Keratinocyte (primary cell): ENCODE measurements around the gene PTP4A2. TPM values are rescaled to one million over a fixed set of nuclear protein-coding genes. Genes with fewer than 3 reads are reported as not detected.

Experiments
- DNase-seq: peaks from one replicate; pipeline ENCODE4 v3.0.0-alpha.2; 2011; ENCODE audit warnings: low read depth, missing footprints, low spot score
- FAIRE-seq: peaks from 2 replicates; lab custom pipeline; 2011; peaks lifted over from hg19 to GRCh38; lab: Jason Lieb, UNC
- H2AFZ ChIP-seq: 2 replicates; pipeline ENCODE4 v1.6.0; 2012; ENCODE audit warnings: low read length, control low read depth, inconsistent platforms; ENCODE audit not compliant: control insufficient read depth
- H3K27ac ChIP-seq: 2 replicates; pipeline ENCODE4 v1.5.1; 2011; ENCODE audit warnings: low read length; ENCODE audit not compliant: control insufficient read depth, insufficient read depth
- H3K27me3 ChIP-seq: 3 replicates; pipeline ENCODE4 v1.6.0; 2011; ENCODE audit warnings: low read length; ENCODE audit not compliant: control insufficient read depth, insufficient read depth; ENCODE audit errors: extremely low read depth
- H3K36me3 ChIP-seq, 2 experiments: 2 replicates in 1 of 2; 3 replicates in 1 of 2; pipeline ENCODE4 v1.5.1; 2011; ENCODE audit warnings: low read length in 2 of 2, mild to moderate bottlenecking in 1 of 2; ENCODE audit not compliant: control insufficient read depth in 2 of 2, insufficient read depth in 2 of 2; ENCODE audit errors: extremely low read depth in 1 of 2
- H3K4me1 ChIP-seq: 3 replicates; pipeline ENCODE4 v1.5.1; 2011; ENCODE audit warnings: low read length; ENCODE audit not compliant: control insufficient read depth, insufficient read depth; ENCODE audit errors: extremely low read depth
- H3K4me2 ChIP-seq: 3 replicates; pipeline ENCODE4 v1.6.0; 2011; ENCODE audit warnings: low read depth, low read length; ENCODE audit not compliant: control insufficient read depth, insufficient read depth; ENCODE audit errors: extremely low read depth
- H3K4me3 ChIP-seq, 3 experiments: fragments of 200-600 bp in 1 of 3; sonication (generic) in 1 of 3; 2 replicates in 2 of 3; 3 replicates in 1 of 3; pipeline ENCODE4 v1.5.1; 2011 to 2016; ENCODE audit warnings: low read length in 3 of 3, mild to moderate bottlenecking in 3 of 3, control low read depth in 2 of 3, inconsistent platforms in 1 of 3, low read depth in 1 of 3, mixed read lengths in 1 of 3, mixed run types in 1 of 3, moderate library complexity in 1 of 3; ENCODE audit not compliant: control insufficient read depth in 2 of 3, insufficient read depth in 2 of 3; ENCODE audit errors: extremely low read depth in 1 of 3
- H3K79me2 ChIP-seq: 2 replicates; pipeline ENCODE4 v1.6.0; 2012; ENCODE audit warnings: low read length; ENCODE audit not compliant: control insufficient read depth, insufficient read depth
- H3K9ac ChIP-seq: 3 replicates; pipeline ENCODE4 v1.6.0; 2011; ENCODE audit warnings: low read length; ENCODE audit not compliant: control insufficient read depth, insufficient read depth; ENCODE audit errors: extremely low read depth
- H3K9me1 ChIP-seq: 3 replicates; pipeline ENCODE4 v1.6.0; 2011; ENCODE audit warnings: low read length; ENCODE audit not compliant: control insufficient read depth, insufficient read depth; ENCODE audit errors: extremely low read depth
- H3K9me3 ChIP-seq: 2 replicates; pipeline ENCODE4 v1.5.1; 2012; ENCODE audit warnings: low read depth, low read length; ENCODE audit not compliant: control insufficient read depth
- H4K20me1 ChIP-seq: 3 replicates; pipeline ENCODE4 v1.6.0; 2011; ENCODE audit warnings: low read length; ENCODE audit not compliant: control insufficient read depth, insufficient read depth; ENCODE audit errors: extremely low read depth
- CTCF ChIP-seq, 3 experiments: IDR thresholded peaks in 1 of 3; conservative IDR thresholded peaks in 1 of 3; optimal IDR thresholded peaks in 1 of 3; 2 replicates in 2 of 3; 3 replicates in 1 of 3; pipeline versions ENCODE3 to v1.5.1; 2011; ENCODE audit warnings: low read length in 3 of 3, mild to moderate bottlenecking in 3 of 3, moderate library complexity in 2 of 3, control low read depth in 1 of 3, inconsistent platforms in 1 of 3; ENCODE audit not compliant: insufficient read depth in 2 of 3; ENCODE audit errors: extremely low read depth in 1 of 3
- EZH2 ChIP-seq: IDR thresholded peaks from one replicate; pipeline ENCODE4 v1.6.1; 2012; ENCODE audit warnings: inconsistent platforms, mild to moderate bottlenecking, low read length, moderate library complexity
- dilution Hi-C: fragments of 300-500 bp; cut with MboI; formaldehyde crosslinking; loops from one replicate; pipeline ENCODE4 v1.7.0; 2020; ENCODE audit warnings: low sequenced_read_pairs; ENCODE audit not compliant: extremely low pct_ligation_motif_present
- polyA plus RNA-seq, 5 experiments: library from polyadenylated mRNA; depleted of rRNA in 3 of 5; stranded (reverse) in 3 of 5; stranded (forward) in 1 of 5; unstranded in 1 of 5; fragments of >200 nt; gene quantifications; 1 replicate in 1 of 5; 2 replicates in 3 of 5; 3 replicates in 1 of 5; pipeline versions ENCODE4 v1.2.1 to v1.2.3, GENCODE V29; 2011 to 2012; ENCODE audit warnings: missing spikeins in 2 of 5, low read depth in 1 of 5, low replicate concordance in 1 of 5

PTP4A2 gene
- polyA plus RNA-seq, 1 donor (not counting 4 experiments of a cell fraction or from before 2014, with no cell fraction given), result 368 TPM

GRCh38 chr1:31978843-31979400, 40.8 kb upstream of the PTP4A2 start:
- TF ChIP-seq CTCF (optimal IDR thresholded peaks at IDR 0.05 in 1 of 3, IDR thresholded peaks at IDR 0.05 in 1 of 3, conservative IDR thresholded peaks at IDR 0.05 in 1 of 3; ENCODE audit: extremely low read depth in 1 of 3, insufficient read depth in 2 of 3, low read length in 3 of 3) (no peak), EZH2 (no peak)
- H3K79me2 ChIP-seq, result no peaks in the 10 kb centered on the region
- no peak overlapping the region for H3K9ac ChIP-seq
- no peaks in the 10 kb centered on the region for H3K9me3 ChIP-seq
- H3K4me2 ChIP-seq, result no peak overlapping the region
- no peaks in the 10 kb centered on the region for H3K27me3 ChIP-seq
- DNase-seq (no peak), FAIRE-seq (no peak)
- no peaks in the 10 kb centered on the region for H4K20me1 ChIP-seq
- no peak overlapping the region for H2AFZ ChIP-seq
- H3K9me1 ChIP-seq, result no peaks in the 10 kb centered on the region
- no peaks in the 10 kb centered on the region for H3K36me3 ChIP-seq
- H3K4me3 ChIP-seq, result no peak overlapping the region
- no peak overlapping the region for H3K27ac ChIP-seq
- H3K4me1 ChIP-seq, result peaks cover 9% of the 10 kb centered on the region
- dilution Hi-C loops, result no loop called here

GRCh38 chr1:31977385-31978131, 39.4 kb upstream of the PTP4A2 start:
- H2AFZ ChIP-seq, result peak overlapping the region; percentile 37
- no peak for FAIRE-seq
- no peaks in the 10 kb centered on the region for H4K20me1 ChIP-seq
- TF ChIP-seq EZH2 (no peak), CTCF (optimal IDR thresholded peaks at IDR 0.05 in 1 of 3, IDR thresholded peaks at IDR 0.05 in 1 of 3, conservative IDR thresholded peaks at IDR 0.05 in 1 of 3; ENCODE audit: extremely low read depth in 1 of 3, insufficient read depth in 2 of 3, low read length in 3 of 3) (peak; percentile 44 to 64 (median 52))
- no peak overlapping the region for H3K4me2 ChIP-seq
- H3K4me1 ChIP-seq, result peaks cover 7% of the 10 kb centered on the region
- no peak overlapping the region for H3K27ac ChIP-seq
- dilution Hi-C loops, result no loop called here
- H3K9ac ChIP-seq, result no peak overlapping the region
- H3K9me1 ChIP-seq, result no peaks in the 10 kb centered on the region
- no peaks in the 10 kb centered on the region for H3K36me3 ChIP-seq
- DNase-seq, result no peak
- H3K27me3 ChIP-seq, result no peaks in the 10 kb centered on the region
- H3K4me3 ChIP-seq, result no peak overlapping the region
- no peaks in the 10 kb centered on the region for H3K79me2 ChIP-seq
- no peaks in the 10 kb centered on the region for H3K9me3 ChIP-seq
